Measurements from ENCODE around the gene CCDC47. TPM values are rescaled to one million over a fixed set of nuclear protein-coding genes. Genes with fewer than 3 reads are reported as not detected.

The CCDC47 gene
- total and polyA plus RNA-seq, 2 of the 4 experiments (the other 2 are of a cell fraction), result 45.7 to 62.0 TPM

GRCh38 chr17:63773272-63774140 lies at the start of gene CCDC47 (continued):
- TF ChIP-seq USF2 (IDR thresholded peaks at IDR 0.05; ENCODE audit: low read depth, low read length) (peak; percentile 95), MXI1 (IDR thresholded peaks at IDR 0.05; ENCODE audit: borderline replicate concordance, low read depth, low read length) (peak; percentile 99), ELK1 (IDR thresholded peaks at IDR 0.05; ENCODE audit: borderline replicate concordance, low read depth, low read length) (no peak)
